ENCODE data around the gene KCNK10. TPM values are rescaled to one million over a fixed set of nuclear protein-coding genes. Genes with fewer than 3 reads are reported as not detected.

KCNK10 gene
- total RNA-seq = under 1 TPM in 2 of 4 donors, not detected in 2; 0.10 to 0.38 TPM

- Histone ChIP-seq H3K4me1 (peaks cover 0 to 20% of the 10 kb centered on the region in 2 donors), H3K36me3 (no peaks in the 10 kb centered on the region), H3K4me3 (replicated peaks in 1 of 3) (peak within 1 kb of the TSS in 1 of 3 donors; percentile 21), H3K27me3 (no peaks in the 10 kb centered on the region), H3K27ac (no peak within 1 kb of the TSS), H3K9me3 (no peaks in the 10 kb centered on the region)
- 1 to 3% methylated on average over 7 to 11 of the region's 52 CpGs for WGBS, 2 donors
- TF ChIP-seq, protein P1, sequence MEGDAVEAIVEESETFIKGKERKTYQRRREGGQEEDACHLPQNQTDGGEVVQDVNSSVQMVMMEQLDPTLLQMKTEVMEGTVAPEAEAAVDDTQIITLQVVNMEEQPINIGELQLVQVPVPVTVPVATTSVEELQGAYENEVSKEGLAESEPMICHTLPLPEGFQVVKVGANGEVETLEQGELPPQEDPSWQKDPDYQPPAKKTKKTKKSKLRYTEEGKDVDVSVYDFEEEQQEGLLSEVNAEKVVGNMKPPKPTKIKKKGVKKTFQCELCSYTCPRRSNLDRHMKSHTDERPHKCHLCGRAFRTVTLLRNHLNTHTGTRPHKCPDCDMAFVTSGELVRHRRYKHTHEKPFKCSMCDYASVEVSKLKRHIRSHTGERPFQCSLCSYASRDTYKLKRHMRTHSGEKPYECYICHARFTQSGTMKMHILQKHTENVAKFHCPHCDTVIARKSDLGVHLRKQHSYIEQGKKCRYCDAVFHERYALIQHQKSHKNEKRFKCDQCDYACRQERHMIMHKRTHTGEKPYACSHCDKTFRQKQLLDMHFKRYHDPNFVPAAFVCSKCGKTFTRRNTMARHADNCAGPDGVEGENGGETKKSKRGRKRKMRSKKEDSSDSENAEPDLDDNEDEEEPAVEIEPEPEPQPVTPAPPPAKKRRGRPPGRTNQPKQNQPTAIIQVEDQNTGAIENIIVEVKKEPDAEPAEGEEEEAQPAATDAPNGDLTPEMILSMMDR (IDR thresholded peaks at IDR 0.05) = no peak
- TF ChIP-seq POLR2A (IDR thresholded peaks at IDR 0.05) = no peak
- DNase-seq = no peak
- intact Hi-C loops (cut with DNase I) = no loop called here
These were observed at the start of gene KCNK10 for GRCh38 chr14:88323086-88323522. Gene KCNK10, minus strand, starts transcription at chr14:88323269. Its CDS starts 471 bp downstream, at chr14:88322798.

DNA sequence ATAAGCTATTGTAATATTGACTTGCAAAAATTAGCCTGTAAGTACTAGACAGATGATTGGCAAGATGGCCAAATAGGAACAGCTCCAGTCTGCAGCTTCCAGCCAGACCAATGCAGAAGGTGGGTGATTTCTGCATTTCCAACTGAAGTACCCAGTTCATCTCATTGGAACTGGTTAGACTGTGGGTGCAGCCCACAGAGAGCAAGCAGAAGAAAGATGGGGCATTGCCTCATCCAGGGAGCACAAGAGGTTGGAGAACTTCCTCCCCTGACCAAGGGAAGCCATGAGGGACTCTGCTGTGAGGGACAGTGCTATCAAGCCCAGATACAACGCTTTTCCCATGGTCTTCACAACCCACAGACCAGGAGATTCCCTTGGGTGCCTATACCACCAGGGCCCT lies 46.4 kb upstream of the KCNK10 start:
- Histone ChIP-seq H3K9me3 (no peaks in the 10 kb centered on the region), H3K27me3 (no peaks in the 10 kb centered on the region), H3K27ac (no peak overlapping the region), H3K4me1 (no peaks in the 10 kb centered on the region), H3K4me3 (replicated peaks in 1 of 3) (no peak overlapping the region), H3K36me3 (no peaks in the 10 kb centered on the region)
- intact Hi-C loops (cut with DNase I) = no loop called here
- no peak for DNase-seq
- 50 to 100% methylated on average over 1 of the region's 1 CpG for WGBS, 2 donors
- no peak for TF ChIP-seq POLR2A (IDR thresholded peaks at IDR 0.05)
- TF ChIP-seq, protein P1 (IDR thresholded peaks at IDR 0.05) = no peak

GRCh38 chr14:88364710-88365413 lies 41.8 kb upstream of the KCNK10 start:
- no peak for DNase-seq
- Histone ChIP-seq H3K27me3 (no peaks in the 10 kb centered on the region), H3K36me3 (no peaks in the 10 kb centered on the region), H3K4me1 (no peaks in the 10 kb centered on the region), H3K4me3 (replicated peaks in 1 of 3) (no peak overlapping the region), H3K9me3 (no peaks in the 10 kb centered on the region), H3K27ac (no peak overlapping the region)
- TF ChIP-seq, protein P1 (IDR thresholded peaks at IDR 0.05) = no peak
- TF ChIP-seq POLR2A (IDR thresholded peaks at IDR 0.05) = no peak
- intact Hi-C loops (cut with DNase I) = no loop called here
- WGBS, 2 donors = 66 to 70% methylated on average over 4 of the region's 4 CpGs

- Histone ChIP-seq H3K27ac (no peak overlapping the region), H3K9me3 (no peaks in the 10 kb centered on the region), H3K4me3 (replicated peaks in 1 of 3) (no peak overlapping the region), H3K36me3 (no peaks in the 10 kb centered on the region), H3K27me3 (no peaks in the 10 kb centered on the region), H3K4me1 (no peaks in the 10 kb centered on the region)
- intact Hi-C loops (cut with DNase I) = no loop called here
- 67 to 73% methylated on average over 4 of the region's 4 CpGs for WGBS, 2 donors
- TF ChIP-seq, protein P1 (IDR thresholded peaks at IDR 0.05) = no peak
- no peak for TF ChIP-seq POLR2A (IDR thresholded peaks at IDR 0.05)
- no peak for DNase-seq
These were observed 40.6 kb upstream of the KCNK10 start for GRCh38 chr14:88363644-88364043.

DNA sequence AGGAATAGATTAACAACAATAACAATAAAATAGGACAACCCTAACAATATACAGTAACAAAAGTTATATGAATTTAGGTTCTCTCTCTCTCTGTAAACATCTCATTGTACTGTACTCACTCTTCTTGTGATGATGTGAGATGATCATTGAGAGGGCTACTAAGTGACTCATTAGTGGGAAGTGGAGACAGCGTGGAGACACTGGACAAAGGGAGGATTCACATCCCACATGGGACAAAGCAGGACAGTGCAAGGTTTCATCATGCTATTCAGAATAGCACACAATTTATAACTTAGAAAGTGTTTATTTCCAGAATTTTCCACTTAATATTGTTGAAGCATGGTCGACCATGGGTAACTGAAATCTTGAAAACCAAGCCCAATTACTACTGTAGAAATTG lies 36.4 kb upstream of the KCNK10 start:
- H3K4me3 ChIP-seq (replicated peaks in 1 of 3) = no peak overlapping the region
- no peaks in the 10 kb centered on the region for H3K9me3 ChIP-seq
- no peaks in the 10 kb centered on the region for H3K36me3 ChIP-seq
- intact Hi-C loops (cut with DNase I) = no loop called here
- H3K27ac ChIP-seq = no peak overlapping the region
- no peak for TF ChIP-seq POLR2A (IDR thresholded peaks at IDR 0.05)
- TF ChIP-seq, protein P1 (IDR thresholded peaks at IDR 0.05) = no peak
- H3K27me3 ChIP-seq = no peaks in the 10 kb centered on the region
- DNase-seq = no peak
- no peaks in the 10 kb centered on the region for H3K4me1 ChIP-seq
- 60 to 71% methylated on average over 2 of the region's 2 CpGs for WGBS, 2 donors
